Measurements from ENCODE around the gene PLAGL1.
"Not testable (repeated sequence)": the region's sequence is repeated elsewhere in the genome, so short reads cannot be mapped to it uniquely, and the experiment has no call there.

PLAGL1 gene

DNA sequence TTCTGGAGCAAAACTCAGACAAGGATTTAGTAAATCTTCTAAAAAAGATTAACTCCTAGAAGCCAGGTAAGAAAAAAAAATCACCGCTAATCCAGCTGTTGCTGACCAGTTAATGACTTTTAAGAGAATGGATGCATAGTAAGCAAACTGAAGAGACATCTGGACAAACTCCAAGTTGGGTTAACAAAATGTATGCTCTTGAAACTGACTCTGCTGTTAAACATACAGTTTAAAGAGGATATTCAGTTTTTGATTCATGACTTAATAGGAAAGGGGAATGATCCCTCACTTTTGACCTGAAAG lies 70.4 kb downstream of the PLAGL1 start:
- DNase-seq (ENCODE audit: low read depth in 2 of 2), result no peak

DNA sequence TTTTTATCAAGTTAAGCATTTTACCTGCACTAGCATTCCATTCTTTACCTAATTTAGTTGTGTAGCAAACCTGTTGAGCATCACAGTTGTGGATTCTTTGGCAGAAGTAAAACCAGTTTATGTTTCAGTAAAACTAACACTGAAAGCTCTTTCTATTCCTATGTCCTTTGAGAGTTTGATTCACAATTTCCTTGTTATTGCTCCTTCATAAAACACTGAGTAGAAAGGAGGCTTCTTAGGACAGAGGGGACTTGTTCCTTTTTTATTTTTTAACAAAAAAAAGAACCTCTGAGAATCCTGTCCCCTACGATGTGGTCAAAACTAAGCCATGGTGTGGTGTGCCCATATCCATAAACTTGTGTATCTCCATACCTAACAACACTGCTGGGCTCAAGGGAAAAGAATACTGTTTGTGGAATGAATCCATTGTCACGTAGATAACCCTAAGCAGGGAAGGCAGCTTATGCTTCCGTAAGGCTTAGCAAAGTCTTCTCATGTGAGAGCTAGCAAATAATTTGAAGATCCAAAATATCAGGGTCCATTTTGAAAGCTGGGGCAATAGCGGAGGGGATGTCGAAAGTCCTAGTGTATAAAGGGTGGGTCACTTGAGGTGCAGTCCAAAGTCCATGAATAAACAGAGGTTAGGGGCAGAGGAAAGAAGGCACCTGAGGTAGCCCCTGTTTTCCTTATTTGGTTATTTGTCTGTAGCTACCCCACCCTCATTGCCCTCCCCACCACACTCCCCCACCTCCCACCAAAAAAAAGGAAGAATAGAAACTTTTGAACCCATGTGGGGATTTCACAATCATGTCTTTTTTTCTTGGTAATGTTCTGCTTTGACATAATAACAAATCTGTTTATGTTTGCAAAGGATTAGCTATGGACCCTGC lies 71.0 kb downstream of the PLAGL1 start:
- DNase-seq (ENCODE audit: low read depth in 2 of 2), result no peak

- DNase-seq (ENCODE audit: low read depth in 2 of 2), result no peak
Observed at GRCh38 chr6:143936347-143936746, 71.7 kb downstream of the PLAGL1 start.

DNA sequence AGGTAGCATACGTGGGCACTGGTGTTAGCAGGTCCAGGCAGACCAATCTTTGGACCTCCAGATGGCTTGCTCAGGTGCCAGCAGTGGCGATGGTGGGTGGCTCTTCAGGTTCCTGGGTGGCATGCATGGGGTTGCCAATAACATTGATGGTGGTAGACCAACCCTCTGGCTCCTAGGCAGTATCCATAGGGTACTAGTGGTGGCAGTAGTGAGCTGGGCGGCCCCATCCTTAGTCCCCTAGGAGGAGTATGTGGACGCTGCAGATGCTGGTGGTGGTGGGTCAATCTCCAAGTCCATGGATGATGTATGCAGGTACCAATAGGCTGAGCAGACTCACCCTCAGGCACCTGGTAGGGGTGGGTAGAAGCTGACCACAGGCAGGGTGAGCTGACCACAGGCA lies 73.2 kb downstream of the PLAGL1 start:
- DNase-seq (ENCODE audit: low read depth in 2 of 2), result no peak

- no peak for DNase-seq (ENCODE audit: low read depth in 2 of 2)
Observed at GRCh38 chr6:143934331-143934730, 73.7 kb downstream of the PLAGL1 start.

DNA sequence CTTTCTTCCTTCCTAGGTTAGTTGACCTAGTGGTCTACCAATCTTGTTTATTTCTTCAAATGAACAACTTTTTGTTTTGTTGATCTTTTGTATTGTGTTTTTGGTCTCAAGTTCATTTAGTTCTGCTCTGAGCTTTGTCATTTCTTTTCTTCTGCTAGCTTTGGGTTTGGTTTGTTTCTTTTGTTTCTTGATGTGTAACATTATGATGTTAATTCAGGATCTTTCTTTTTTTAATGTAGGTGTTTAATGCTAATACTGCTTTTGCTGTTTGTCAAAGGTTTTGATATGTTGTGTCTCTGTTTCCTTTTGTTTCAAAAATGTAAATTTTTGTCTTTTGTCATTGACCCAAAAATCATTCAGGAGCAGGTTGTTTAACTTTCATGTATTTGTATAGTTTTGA lies 78.1 kb downstream of the PLAGL1 start:
- DNase-seq (ENCODE audit: low read depth in 2 of 2), result no peak

DNA sequence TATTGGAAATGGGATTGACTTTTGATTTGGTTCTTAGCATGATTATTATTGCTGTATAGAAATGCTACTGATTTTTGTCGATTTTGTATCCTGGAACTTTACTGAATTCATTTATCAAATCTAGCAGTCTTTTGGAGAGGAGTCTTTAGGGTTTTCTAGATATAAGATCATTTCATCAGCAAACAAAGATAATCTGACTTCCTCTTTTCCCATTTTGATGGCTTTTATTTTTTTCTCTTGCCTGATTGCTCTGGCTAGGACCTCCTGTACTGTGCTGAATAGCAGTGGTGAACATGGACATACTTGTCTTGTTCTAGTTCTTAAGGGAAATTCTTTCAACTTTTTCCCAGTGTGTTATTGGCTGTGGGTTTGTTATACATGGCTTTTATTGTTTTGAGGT lies 79.2 kb downstream of the PLAGL1 start:
- no peak for DNase-seq (ENCODE audit: low read depth in 2 of 2)

- not testable (repeated sequence) for DNase-seq (ENCODE audit: low read depth in 2 of 2)
Observed at GRCh38 chr6:143917026-143917425, 91.0 kb downstream of the PLAGL1 start.

DNA sequence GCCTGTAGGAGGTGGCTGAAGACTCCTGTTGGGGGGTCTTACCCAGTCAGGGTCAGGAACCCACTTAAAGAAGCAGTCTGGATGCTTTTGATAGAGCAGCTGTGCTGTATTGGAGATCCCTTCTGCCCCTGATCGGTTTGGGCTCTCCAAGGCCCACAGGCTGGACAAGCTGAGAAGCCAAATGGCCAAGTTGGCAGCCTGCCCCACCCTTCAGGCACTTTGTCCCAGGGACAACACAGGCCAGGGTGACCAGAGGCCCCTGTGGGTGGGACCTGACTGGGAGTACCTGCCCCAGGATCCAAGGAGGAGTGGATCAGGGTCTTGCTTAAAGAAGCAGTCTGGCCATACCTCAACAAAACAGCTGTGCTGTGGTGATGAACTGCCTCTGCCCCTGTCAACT lies 95.4 kb downstream of the PLAGL1 start:
- no peak for DNase-seq (ENCODE audit: low read depth in 2 of 2)

DNA sequence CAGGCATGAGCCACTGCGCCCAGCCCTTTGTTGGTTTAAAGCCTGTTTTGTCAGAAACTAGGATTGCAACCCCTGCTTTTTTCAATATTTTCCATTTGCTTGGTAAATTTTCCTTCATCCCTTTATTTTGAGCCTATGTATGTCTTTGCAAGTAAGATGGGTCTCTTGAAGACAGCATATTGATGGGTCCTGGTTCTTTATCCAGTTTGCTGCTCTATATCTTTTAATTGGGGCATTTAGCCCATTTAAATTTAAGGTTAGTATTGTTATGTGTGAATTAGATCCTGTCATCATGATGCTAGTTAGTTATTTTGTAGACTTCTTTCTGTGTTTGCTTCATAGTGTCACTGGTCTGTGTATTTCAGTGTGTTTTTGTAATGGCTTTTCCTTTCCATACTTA lies 97.0 kb downstream of the PLAGL1 start:
- DNase-seq (ENCODE audit: low read depth in 2 of 2), result no peak

GRCh38 chr6:143902827-143903226 lies 105.2 kb downstream of the PLAGL1 start:
- no peak for DNase-seq (ENCODE audit: low read depth in 2 of 2)

GRCh38 chr6:143901885-143902750 lies 105.9 kb downstream of the PLAGL1 start:
- no peak for DNase-seq (ENCODE audit: low read depth in 2 of 2)

GRCh38 chr6:143900358-143900757 lies 107.7 kb downstream of the PLAGL1 start:
- DNase-seq (ENCODE audit: low read depth in 2 of 2), result no peak

DNA sequence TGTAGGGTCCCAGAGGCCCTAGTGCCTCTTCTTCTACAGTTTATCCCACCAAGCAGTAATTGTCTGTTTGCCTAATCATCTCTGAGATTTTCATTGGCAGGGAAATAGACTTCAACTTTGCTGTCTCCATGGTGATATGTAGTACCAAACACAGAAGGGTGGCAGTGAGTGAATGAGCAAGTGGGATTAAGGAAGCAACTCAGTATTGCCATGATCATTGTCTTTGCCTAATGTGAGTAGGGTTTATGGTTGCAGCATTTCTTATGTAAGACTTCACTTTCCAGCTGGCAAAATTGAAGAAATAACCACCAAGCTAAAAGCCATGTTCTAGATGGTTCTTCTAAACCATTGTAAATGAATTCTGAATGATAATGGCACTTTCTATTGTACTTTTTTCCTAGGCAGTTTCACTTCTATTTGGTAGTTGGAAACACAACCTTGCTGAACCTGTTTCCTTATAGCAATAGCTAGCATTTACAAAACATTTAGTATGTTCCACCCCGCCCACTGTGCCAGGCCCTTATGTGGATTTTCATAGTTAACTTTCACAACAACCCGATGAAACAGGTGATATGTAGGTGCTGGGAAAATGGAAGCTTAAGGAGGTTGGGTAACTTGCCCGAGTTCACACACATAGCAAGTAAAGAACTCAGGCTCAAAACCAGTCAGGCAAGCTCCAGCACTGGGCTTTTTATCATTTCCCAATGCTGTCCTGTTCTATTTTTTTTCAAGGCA lies 111.8 kb downstream of the PLAGL1 start:
- no peak for DNase-seq (ENCODE audit: low read depth in 2 of 2)

GRCh38 chr6:143894655-143895054 lies 113.4 kb downstream of the PLAGL1 start:
- DNase-seq (ENCODE audit: low read depth in 2 of 2), result no peak

Measured in fibroblast of skin of left biceps (primary cell).